Body of pancreas (tissue), 4 donors: ENCODE results near the gene RAB9B.

ENCODE experiments used
- POLR2A ChIP-seq, 3 donors: fragments of 450-650 bp; IDR thresholded peaks; one replicate each; pipeline ENCODE4 v1.6.1; 2016; ENCODE audit warnings: antibody characterized with exemption in 3 of 3, mild to moderate bottlenecking in 2 of 3
- TF ChIP-seq, protein P1 (sequence below), 7 experiments: fragments of 450-650 bp in 4 of 7; fragments of 200-600 bp in 3 of 7; sonication (generic) in 3 of 7; IDR thresholded peaks; one replicate each; pipeline ENCODE4 v1.5.1; 2016 to 2019; ENCODE audit warnings: antibody characterized with exemption in 7 of 7

GRCh38 chrX:103776546-103776945, 55.5 kb downstream of the RAB9B start, which contains the start of gene PLP1:
- TF ChIP-seq, protein P1, sequence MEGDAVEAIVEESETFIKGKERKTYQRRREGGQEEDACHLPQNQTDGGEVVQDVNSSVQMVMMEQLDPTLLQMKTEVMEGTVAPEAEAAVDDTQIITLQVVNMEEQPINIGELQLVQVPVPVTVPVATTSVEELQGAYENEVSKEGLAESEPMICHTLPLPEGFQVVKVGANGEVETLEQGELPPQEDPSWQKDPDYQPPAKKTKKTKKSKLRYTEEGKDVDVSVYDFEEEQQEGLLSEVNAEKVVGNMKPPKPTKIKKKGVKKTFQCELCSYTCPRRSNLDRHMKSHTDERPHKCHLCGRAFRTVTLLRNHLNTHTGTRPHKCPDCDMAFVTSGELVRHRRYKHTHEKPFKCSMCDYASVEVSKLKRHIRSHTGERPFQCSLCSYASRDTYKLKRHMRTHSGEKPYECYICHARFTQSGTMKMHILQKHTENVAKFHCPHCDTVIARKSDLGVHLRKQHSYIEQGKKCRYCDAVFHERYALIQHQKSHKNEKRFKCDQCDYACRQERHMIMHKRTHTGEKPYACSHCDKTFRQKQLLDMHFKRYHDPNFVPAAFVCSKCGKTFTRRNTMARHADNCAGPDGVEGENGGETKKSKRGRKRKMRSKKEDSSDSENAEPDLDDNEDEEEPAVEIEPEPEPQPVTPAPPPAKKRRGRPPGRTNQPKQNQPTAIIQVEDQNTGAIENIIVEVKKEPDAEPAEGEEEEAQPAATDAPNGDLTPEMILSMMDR (IDR thresholded peaks at IDR 0.05), result no peak
- TF ChIP-seq POLR2A (IDR thresholded peaks at IDR 0.05), result no peak
